WTC11 (cell line): Measurements from ENCODE around the gene ANKRD61.

Experiments
- CTCF ChIP-seq: fragments of 200-600 bp; IDR thresholded peaks from 2 replicates; pipeline ENCODE4 v1.8.0; 2022; ENCODE audit warnings: antibody characterized with exemption
- ELF4 ChIP-seq: sonication (generic); formaldehyde crosslinking; IDR thresholded peaks from 2 replicates; pipeline ENCODE4 v1.8.1; 2022; ENCODE audit warnings: low read depth, mild to moderate bottlenecking, moderate library complexity, missing genetic modification reagents
- GRHL2 ChIP-seq: fragments of 250-450 bp; sonication (Bioruptor Pico); IDR thresholded peaks from 2 replicates; pipeline ENCODE4 v1.8.0; 2022; ENCODE audit warnings: mild to moderate bottlenecking, moderate library complexity; ENCODE audit not compliant: insufficient replicate concordance, severe bottlenecking
- JAZF1 ChIP-seq: fragments of 250-450 bp; sonication (Bioruptor Pico); IDR thresholded peaks from 2 replicates; pipeline ENCODE4 v1.9.0; 2021; ENCODE audit warnings: moderate library complexity, mild to moderate bottlenecking, inconsistent platforms
- NFYB ChIP-seq: sonication (generic); formaldehyde crosslinking; conservative IDR thresholded peaks from 2 replicates; pipeline ENCODE4 v1.8.0; 2022; ENCODE audit warnings: low read depth, missing genetic modification reagents
- NR1H2 ChIP-seq: sonication (generic); formaldehyde crosslinking; IDR thresholded peaks from 2 replicates; pipeline ENCODE4 v1.9.0; 2021; ENCODE audit warnings: mild to moderate bottlenecking, moderate library complexity, missing genetic modification reagents
- NR2C2 ChIP-seq: sonication (generic); formaldehyde crosslinking; IDR thresholded peaks from 2 replicates; pipeline ENCODE4 v1.8.0; 2022; ENCODE audit warnings: mild to moderate bottlenecking, missing genetic modification reagents
- PRRX2 ChIP-seq: fragments of 250-450 bp; sonication (Bioruptor Pico); IDR thresholded peaks from 2 replicates; pipeline ENCODE4 v1.8.0; 2021; ENCODE audit warnings: mild to moderate bottlenecking
- ZBTB43 ChIP-seq: sonication (generic); formaldehyde crosslinking; IDR thresholded peaks from 2 replicates; pipeline ENCODE4 v1.8.1; 2023; ENCODE audit warnings: mild to moderate bottlenecking, missing genetic modification reagents
- TF ChIP-seq, protein P1 (sequence below): sonication (generic); formaldehyde crosslinking; IDR thresholded peaks from 2 replicates; pipeline ENCODE4 v1.8.0; 2022; ENCODE audit warnings: mild to moderate bottlenecking, missing genetic modification reagents
- TF ChIP-seq, protein P2 (sequence below): fragments of 250-450 bp; sonication (Bioruptor Pico); IDR thresholded peaks from 2 replicates; pipeline ENCODE4 v1.9.0; 2021; ENCODE audit warnings: mild to moderate bottlenecking, borderline replicate concordance
- TF ChIP-seq, protein P3 (sequence below): sonication (generic); formaldehyde crosslinking; IDR thresholded peaks from 2 replicates; pipeline ENCODE4 v1.8.0; 2022; ENCODE audit warnings: mild to moderate bottlenecking, missing genetic modification reagents
- TF ChIP-seq, protein P4 (sequence below): sonication (generic); formaldehyde crosslinking; conservative IDR thresholded peaks from 2 replicates; pipeline ENCODE4 v1.8.1; 2022; ENCODE audit warnings: mild to moderate bottlenecking, missing genetic modification reagents

- TF ChIP-seq CTCF: no peak
- no peak for TF ChIP-seq NR2C2 (CRISPR knock-in tag)
- TF ChIP-seq NFYB (CRISPR knock-in tag): no peak
- no peak for TF ChIP-seq ELF4
- TF ChIP-seq NR1H2 (CRISPR knock-in tag): no peak
- no peak for TF ChIP-seq PRRX2 (CRISPR knock-in tag)
- TF ChIP-seq, protein P1, sequence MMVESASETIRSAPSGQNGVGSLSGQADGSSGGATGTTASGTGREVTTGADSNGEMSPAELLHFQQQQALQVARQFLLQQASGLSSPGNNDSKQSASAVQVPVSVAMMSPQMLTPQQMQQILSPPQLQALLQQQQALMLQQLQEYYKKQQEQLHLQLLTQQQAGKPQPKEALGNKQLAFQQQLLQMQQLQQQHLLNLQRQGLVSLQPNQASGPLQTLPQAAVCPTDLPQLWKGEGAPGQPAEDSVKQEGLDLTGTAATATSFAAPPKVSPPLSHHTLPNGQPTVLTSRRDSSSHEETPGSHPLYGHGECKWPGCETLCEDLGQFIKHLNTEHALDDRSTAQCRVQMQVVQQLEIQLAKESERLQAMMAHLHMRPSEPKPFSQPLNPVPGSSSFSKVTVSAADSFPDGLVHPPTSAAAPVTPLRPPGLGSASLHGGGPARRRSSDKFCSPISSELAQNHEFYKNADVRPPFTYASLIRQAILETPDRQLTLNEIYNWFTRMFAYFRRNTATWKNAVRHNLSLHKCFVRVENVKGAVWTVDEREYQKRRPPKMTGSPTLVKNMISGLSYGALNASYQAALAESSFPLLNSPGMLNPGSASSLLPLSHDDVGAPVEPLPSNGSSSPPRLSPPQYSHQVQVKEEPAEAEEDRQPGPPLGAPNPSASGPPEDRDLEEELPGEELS: no peak
- TF ChIP-seq ZBTB43 (CRISPR knock-in tag): no peak
- TF ChIP-seq, protein P2, sequence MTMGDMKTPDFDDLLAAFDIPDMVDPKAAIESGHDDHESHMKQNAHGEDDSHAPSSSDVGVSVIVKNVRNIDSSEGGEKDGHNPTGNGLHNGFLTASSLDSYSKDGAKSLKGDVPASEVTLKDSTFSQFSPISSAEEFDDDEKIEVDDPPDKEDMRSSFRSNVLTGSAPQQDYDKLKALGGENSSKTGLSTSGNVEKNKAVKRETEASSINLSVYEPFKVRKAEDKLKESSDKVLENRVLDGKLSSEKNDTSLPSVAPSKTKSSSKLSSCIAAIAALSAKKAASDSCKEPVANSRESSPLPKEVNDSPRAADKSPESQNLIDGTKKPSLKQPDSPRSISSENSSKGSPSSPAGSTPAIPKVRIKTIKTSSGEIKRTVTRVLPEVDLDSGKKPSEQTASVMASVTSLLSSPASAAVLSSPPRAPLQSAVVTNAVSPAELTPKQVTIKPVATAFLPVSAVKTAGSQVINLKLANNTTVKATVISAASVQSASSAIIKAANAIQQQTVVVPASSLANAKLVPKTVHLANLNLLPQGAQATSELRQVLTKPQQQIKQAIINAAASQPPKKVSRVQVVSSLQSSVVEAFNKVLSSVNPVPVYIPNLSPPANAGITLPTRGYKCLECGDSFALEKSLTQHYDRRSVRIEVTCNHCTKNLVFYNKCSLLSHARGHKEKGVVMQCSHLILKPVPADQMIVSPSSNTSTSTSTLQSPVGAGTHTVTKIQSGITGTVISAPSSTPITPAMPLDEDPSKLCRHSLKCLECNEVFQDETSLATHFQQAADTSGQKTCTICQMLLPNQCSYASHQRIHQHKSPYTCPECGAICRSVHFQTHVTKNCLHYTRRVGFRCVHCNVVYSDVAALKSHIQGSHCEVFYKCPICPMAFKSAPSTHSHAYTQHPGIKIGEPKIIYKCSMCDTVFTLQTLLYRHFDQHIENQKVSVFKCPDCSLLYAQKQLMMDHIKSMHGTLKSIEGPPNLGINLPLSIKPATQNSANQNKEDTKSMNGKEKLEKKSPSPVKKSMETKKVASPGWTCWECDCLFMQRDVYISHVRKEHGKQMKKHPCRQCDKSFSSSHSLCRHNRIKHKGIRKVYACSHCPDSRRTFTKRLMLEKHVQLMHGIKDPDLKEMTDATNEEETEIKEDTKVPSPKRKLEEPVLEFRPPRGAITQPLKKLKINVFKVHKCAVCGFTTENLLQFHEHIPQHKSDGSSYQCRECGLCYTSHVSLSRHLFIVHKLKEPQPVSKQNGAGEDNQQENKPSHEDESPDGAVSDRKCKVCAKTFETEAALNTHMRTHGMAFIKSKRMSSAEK: no peak
- TF ChIP-seq GRHL2 (CRISPR knock-in tag): no peak
- TF ChIP-seq JAZF1 (CRISPR knock-in tag): no peak
- TF ChIP-seq, protein P3, sequence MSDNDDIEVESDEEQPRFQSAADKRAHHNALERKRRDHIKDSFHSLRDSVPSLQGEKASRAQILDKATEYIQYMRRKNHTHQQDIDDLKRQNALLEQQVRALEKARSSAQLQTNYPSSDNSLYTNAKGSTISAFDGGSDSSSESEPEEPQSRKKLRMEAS (CRISPR knock-in tag): no peak
- TF ChIP-seq, protein P4, sequence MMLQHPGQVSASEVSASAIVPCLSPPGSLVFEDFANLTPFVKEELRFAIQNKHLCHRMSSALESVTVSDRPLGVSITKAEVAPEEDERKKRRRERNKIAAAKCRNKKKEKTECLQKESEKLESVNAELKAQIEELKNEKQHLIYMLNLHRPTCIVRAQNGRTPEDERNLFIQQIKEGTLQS: no peak
Measured at GRCh38 chr7:6030988-6031387, at the start of gene ANKRD61.
